Measurements from ENCODE around the gene STON2. TPM values are rescaled to one million over a fixed set of nuclear protein-coding genes. Genes with fewer than 3 reads are reported as not detected.

Gene STON2
- total RNA-seq, 1 donor from 2014 or later: 5.7 TPM

DNA sequence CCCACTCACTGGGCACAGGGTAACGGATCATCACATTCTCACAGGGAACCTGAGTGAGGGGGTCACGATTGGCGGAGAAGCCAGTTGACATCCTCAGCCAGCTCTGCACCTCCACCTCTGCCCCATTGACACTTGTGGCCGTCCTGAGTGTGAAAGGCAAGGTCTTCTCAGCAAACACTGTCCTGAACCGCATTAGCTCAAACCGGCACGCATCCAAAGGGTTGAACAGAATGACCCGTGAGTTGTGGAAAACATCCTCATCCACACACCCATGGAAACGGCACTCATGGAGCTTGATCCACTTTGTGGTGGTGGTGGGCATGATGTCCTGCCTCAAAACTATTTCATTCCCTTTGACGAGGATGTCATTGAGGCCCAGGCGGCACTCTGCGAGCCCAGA lies 123.0 kb downstream of the STON2 start:
- no peak for DNase-seq (ENCODE audit: low spot score)
- intact Hi-C loops (cut with DNase I): no loop called here

DNA sequence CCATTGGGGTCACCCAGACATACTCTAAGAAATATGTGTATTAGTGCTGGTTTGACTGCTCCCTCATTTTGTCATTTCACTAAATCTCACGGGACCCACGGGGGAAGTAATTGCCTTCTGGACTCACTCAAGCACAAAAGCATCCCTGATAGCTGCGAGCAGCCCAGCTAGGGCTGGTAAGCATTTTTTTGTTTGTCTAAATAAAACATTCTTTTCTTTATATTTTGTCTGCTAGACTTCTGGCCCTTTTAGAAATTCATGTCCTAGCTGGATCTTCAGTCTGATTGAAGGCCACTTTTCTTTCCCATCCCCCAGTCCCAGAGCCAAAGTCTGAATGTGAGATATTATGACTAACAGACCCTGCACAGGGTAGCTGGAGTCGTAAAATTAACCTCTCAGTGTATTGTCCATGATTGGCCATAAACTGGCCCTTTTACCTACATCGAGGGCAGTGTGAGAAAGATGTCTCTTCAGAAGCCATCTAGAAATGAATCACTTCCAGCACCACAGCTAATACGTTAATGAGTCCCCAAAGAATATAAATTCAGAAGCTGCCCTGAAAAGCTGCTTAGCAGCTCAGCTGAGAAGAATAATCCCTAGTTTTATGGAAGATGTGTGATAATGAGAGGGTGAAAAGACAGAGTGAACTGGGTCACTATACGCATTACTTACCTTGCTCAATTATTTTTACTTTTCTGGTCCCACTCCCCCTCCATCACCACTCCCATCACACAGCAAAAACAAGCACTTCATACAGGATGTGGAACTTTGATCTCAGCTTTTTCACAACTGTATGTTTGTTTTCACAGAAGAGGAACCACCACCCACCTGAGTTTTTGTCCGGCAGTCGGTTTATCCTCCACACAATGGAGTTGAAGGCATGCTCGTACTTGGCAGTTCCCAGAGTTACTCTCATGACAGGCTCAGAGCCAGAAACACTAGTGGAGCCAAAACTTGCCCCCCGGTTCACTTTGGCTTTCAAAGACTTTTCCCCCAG lies 123.8 kb downstream of the STON2 start:
- intact Hi-C loops (cut with DNase I): no loop called here
- DNase-seq (ENCODE audit: low spot score): no peak

DNA sequence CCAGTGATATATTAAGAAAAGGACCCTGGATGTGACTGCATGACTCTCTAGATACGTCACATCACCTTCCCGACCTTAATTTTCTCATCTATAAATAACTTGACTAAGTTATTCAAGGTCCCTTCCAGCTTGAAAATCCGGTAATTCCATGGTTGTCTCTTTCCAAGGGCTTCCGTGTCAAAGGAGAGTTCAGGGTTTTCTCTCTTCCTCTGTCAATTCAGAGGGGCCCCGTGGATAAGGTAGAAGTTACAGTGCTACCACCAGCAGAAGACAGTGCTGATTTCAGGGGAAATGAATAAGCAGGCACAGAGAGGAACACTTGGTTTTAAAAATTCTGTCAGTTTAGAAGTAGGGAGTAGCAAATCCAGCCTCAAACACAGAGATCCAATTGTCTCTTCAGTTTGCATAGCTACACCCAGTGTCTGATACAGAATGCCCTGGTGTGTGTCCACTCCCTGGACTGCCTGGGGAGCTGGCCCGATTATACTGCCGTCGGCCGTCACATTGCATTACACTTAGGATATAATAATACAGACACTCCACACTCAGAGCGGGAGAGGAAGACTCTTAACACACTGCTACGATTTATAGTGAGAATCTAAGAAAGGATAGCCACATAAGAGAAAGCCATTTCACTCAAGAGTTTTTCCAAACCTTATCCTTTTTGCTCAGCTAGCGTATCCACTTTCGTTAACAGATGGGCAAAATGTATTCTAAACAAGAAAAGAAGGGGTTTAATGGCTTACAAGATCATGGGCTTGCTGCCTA lies 124.6 kb downstream of the STON2 start:
- intact Hi-C loops (cut with DNase I): no loop called here
- DNase-seq (ENCODE audit: low spot score): no peak

DNA sequence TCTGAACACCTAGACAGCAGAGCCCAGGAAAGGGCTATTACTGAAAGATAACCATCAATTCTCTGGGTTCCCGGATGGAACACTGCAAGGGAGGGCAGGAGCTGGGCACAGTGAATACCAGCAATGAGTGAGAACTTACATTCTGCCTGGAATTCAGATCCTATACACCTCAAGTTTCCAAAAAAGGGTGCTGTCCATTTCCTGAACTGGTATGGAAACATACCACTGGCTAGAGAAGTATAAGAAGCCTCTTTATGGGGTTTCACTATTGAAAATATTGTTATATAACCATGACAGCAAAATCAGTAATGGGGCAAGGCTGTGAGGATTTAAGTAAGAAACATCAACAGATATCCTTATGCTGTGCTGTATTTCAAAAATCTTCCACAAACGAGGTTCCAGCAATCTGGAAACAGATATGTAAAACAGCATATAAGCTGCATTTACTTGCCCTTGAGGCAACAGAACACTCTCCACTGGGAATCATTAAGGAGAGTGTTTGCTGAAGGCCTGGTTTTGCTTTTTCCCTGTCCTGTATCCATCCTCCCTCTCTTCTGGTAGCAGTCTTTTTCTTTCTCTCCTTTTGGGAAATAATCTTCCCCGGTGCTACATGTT lies 126.1 kb downstream of the STON2 start:
- no peak for DNase-seq (ENCODE audit: low spot score)
- intact Hi-C loops (cut with DNase I): no loop called here

DNA sequence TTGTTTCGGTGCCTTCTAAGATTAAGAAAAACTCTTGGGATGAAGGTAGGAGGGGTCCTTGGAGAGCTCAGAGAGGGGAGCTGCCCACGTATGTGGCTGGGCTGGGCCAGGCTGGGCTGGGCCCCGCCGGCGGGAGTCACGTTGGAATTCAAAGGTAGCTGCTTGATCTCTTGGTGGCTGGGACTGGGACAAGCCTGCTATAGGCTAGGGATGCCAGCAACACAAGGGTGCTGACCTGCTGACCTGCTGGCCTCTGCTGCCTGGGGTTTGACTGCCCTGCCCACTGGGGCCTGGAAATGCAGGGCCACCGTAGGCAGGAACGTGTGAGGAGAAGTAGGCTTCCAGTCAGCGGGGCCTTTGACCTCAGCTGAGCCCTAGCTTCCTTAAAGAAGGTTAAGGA lies 126.6 kb downstream of the STON2 start:
- DNase-seq (ENCODE audit: low spot score): no peak

DNA sequence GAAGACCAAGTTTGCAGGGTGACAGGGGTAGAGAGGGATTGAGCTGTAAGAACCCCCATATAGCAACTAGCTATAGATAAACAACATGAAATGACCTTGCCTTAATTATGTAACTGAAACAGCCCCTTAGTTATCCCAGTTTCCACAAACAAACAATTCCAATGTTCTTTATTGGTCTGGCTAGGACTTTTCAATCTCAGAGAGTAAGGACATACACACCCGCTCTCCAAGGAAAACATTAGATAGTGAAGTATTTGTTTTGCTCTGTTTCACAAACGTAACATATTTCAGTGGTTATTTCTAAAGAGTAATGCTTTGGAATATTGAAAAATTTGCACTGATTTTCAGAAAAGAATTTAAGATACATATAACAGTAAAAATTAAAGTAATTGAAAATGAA lies 127.8 kb downstream of the STON2 start:
- intact Hi-C loops (cut with DNase I): no loop called here
- no peak for DNase-seq (ENCODE audit: low spot score)

More for the DNA sequence above, 126.6 kb downstream of the STON2 start:
- intact Hi-C loops (cut with DNase I): no loop called here

DNA sequence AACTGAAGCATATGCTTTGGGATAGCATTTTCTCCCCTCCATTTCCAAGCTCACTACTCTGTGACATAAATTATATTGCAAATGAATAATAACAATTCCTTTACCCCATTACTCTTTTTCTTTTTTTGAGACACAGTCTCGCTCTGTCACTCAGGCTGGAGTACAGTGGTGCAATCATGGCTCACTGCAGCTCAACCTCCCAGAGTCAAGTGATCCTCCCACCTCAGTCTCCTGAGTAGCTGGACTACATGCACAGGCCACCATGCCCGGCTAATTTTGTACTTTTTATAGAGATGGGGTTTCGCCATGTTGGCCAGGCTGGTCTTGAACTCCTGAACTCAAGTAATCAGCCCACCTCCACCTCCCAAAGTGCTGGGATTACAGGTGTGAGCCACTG lies 130.1 kb downstream of the STON2 start:
- no peak for DNase-seq (ENCODE audit: low spot score)
- intact Hi-C loops (cut with DNase I): loop anchor here (2.0 kb wide), 1 partner anchor 183 kb away; no protein-coding TSS in a partner anchor

DNA sequence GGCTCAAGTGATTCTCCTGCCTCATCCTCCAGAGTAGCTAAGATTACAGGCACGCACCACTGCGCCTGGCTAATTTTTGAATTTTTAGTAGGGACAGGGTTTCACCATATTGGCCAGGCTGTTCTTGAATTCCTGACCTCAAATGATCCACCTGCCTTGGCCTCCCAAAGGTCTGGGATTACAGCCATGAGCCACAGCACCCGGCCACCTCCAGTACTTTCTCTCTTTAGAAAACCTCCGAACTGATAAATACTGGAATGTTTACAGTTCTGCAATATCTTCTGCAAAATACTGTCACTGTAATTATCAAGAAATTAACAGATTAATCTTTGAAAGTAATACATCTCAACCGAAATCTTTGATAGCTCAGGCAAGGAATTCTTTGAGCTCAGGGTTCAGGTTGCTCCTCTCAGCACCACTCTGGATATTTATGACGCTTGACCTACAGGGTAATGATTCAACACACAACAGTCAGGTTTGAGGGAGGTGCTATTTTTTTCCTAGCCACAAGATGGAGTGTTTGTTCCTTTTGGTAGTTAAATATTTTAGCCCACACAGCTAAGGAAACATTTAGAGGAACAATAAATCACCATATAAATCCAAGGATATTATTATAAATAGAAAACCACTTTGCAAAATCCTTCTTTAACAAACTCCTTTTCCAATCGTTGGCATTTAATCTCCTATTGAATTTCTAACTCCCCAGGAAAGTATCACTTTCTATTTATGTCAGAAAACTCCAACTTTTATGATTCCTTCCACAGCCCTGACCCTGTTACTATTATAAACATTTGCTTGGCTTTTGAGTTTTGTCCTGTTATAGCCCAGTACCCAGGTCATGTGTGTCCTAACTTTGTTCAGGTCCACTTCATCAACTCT lies 130.8 kb downstream of the STON2 start:
- no peak for DNase-seq (ENCODE audit: low spot score)
- intact Hi-C loops (cut with DNase I): no loop called here

DNA sequence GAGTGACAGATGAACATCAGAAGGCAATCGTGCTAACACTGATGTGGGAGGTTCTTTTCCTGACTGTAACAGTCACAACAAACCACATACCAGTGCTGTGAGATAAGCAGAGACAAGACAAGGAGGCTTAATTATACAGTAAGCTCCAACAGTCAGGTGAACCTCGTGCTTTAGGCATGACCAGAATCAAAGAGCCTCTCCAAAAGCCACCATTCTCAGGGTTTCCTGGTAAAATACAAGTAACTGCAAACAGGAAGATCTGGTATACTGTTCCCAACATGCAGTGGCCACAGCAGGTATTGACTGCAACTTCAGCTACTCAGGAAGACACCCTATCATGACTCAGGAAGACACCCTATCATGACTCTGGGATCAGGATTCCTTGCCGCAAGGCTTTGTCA lies 132.1 kb downstream of the STON2 start:
- no peak for DNase-seq (ENCODE audit: low spot score)
- intact Hi-C loops (cut with DNase I): no loop called here

DNA sequence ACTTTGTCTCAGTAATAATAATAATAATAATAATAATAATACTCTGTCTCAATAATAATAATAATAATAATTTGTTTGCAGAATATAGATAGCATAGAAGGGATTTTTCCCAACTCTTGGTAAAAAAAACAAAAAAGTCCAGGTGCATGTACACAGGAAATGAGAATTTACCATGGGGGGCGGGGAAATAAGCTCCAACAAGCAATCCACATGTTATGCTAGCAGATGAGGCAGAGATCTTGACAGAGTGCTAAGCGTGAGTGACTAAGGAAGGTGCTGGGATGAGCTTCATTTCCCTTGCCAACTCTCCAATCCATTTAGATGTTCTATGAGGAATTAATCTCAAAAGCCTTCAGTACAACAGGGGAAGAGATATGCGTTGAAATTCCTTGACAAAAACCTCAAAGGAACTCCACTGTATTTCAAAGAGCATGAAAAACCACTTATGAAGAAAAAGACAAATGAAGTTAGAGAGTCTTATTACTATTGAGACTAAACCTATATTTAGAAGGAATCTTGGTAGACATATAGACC lies 134.4 kb downstream of the STON2 start:
- intact Hi-C loops (cut with DNase I): no loop called here

DNA sequence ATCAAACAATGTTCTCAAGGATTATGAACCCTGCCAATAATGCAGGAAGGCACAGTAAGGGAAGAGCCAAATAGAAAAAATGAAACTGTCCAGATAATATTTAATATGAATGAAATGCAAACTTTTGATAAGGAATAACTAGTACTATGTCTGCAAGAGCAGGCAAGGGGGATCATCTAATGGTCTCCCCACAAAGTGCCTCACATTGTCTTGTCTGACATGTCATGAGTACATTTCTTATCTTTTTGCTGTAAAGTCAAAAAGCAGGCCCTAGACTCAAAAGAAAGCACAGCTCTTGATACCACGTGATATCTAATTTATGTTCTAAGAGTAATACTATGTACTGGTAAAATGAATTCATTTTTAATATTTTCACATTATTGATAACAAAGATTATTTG lies 135.5 kb downstream of the STON2 start:
- intact Hi-C loops (cut with DNase I): no loop called here
- no peak for DNase-seq (ENCODE audit: low spot score)

More for the DNA sequence above, 134.4 kb downstream of the STON2 start:
- DNase-seq (ENCODE audit: low spot score): no peak

DNA sequence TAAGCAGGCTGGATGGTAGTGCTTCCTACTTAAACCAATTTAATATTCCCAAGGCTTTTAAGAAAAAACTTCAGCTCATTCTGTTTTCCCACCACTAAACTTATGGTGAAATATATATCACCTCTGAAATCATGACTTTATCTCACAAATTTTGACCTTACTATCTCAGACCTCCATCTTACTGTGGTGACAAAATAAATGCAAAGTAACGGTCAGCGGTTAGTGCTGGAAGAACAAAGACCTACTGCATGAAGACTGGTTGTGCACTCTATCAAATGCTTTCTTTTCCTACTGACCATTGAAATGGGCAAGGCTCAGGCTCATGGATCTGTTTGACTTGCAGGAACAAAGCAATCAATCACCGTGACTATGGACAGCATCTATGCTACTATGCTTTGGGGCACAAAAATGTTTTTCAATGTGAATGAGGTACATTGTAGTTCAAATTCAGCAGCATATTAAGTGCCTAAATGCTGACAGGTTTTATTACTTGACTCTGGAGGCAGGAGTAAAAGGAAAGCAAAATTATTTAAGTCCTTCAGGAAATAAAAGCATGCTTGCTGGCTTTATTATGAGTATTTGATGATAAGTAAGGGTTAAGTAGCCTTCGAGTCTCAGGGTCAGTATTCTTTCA lies 136.2 kb downstream of the STON2 start:
- intact Hi-C loops (cut with DNase I): no loop called here
- no peak for DNase-seq (ENCODE audit: low spot score)

DNA sequence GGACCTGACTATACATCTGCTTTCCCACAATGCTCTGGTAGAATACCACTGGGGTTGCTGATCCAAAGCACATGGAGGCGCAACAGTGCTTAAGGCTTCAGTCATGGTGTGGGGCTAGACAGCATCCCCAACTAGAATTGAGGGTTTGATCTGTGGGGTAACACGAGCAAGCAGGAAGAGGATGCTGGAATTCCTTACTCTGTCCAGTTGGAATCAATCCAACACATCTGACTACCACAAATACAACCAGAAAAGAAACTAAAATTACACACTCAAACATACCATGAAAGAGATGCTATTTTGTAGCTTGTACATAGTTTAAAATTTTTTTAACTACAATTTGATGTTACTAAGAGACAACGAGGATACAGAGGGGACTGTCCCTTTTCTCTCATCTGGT lies 138.9 kb downstream of the STON2 start:
- intact Hi-C loops (cut with DNase I): no loop called here
- no peak for DNase-seq (ENCODE audit: low spot score)

DNA sequence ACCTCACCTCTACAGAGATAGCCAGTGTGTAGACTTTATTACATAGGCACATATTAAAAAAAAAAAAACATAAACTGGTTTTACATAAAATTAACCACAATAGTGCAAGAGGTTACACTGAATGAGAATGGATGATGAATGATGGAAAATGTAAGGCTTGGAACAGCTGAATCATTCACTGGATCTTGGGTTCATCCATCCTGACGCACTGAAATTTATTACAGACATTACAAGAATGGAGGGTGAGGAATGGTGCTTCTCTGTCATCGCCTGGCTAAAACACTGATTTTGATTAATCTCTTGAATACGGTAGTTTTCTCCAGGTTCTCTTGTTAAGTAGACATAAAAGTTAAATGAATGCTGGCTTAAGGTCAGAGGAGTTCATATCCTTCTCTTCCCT lies 139.4 kb downstream of the STON2 start:
- intact Hi-C loops (cut with DNase I): no loop called here
- no peak for DNase-seq (ENCODE audit: low spot score)

DNA sequence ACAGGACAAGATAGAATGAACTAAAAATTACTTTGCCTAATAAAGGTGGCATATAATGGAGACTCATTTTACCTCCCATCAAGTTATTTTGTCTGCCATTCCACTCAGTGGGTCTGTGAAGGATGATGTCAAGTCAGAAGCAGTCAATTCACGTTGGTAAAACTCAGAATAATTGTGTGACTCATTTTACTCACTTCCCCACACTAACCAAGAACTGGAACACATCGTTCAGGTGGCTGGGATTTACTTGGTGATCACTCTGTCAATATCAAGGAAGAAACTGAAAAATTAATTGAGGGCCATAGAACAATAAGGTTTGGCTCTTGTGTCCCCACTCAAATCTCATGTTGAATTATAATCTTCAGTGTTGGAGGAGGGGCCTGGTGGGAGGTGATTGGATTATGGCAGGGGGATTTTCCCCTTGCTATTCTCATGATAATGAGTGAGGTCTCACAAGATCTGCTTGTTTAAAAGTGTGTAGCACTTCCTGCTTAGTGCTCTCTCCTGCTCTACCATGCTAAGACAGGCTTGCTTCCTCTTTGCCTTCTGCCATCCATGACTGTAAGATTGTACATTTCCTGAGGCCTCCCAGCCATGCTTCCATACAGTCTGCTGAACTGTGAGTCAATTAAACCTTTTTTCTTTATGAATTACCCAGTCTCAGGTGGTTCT lies 143.7 kb downstream of the STON2 start:
- no peak for DNase-seq (ENCODE audit: low spot score)
- intact Hi-C loops (cut with DNase I): no loop called here

DNA sequence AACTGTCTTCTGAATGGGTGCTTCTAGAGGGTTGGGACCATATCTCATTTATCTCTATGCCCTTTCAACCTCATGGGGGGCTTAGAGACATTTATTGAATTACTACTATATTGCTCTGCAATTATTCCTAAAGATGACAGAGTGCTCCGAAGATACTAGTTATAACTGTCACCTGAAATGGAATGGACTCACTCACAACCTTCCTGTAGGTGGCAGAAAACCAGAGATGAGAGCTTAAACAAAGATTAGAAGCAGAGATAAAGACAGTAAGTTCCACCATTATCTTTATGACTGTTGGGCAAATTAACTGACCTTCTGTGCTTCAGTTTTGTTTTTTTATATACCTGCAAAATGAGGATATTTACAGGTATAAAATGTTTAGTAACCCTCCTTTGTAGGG lies 147.8 kb downstream of the STON2 start:
- intact Hi-C loops (cut with DNase I): no loop called here

DNA sequence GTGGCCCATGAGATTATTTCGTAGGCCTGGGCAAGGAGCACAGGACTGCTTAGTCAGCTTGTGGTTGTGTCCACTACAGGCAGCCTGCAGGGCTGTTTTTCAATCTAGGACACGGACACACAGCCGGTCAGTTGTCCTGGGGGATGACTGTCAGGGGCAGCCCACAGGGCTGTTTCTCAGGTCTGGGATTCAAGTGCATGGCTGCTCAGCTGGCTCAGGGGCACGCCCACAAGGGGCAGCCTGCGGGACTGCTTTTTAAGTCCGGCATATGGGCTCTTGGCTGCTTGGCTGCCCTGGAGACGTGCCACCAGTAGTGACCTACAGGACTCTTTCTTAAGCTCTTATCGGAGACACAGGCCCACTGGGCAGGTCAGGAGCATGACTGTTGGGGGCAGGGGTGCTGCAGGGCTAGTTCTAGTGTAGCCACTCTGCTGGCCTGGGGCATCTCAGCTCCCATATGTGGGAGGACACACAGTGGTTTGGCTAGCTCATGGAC lies 152.8 kb downstream of the STON2 start:
- no peak for DNase-seq (ENCODE audit: low spot score)
- intact Hi-C loops (cut with DNase I): no loop called here

More for the DNA sequence above, 147.8 kb downstream of the STON2 start:
- no peak for DNase-seq (ENCODE audit: low spot score)
